Epithelial cell of proximal tubule (primary cell): ENCODE results near the gene ADARB2. TPM values are rescaled to one million over a fixed set of nuclear protein-coding genes. Genes with fewer than 3 reads are reported as not detected.

Source experiments
- DNase-seq: peaks from one replicate; pipeline ENCODE4 v3.0.0-alpha.2; 2011; ENCODE audit warnings: low read depth
- H3K4me3 ChIP-seq: 2 replicates; pipeline ENCODE4 v1.5.1; 2011; ENCODE audit warnings: low read depth, mild to moderate bottlenecking, low read length
- total RNA-seq: library from RNA; depleted of rRNA; stranded (reverse); fragments of >200 nt; gene quantifications from 2 replicates; pipeline ENCODE4 v1.2.3, GENCODE V29; 2015
- TF ChIP-seq, protein P1 (sequence below): conservative IDR thresholded peaks from 2 replicates; pipeline ENCODE4 v1.5.1; 2012; ENCODE audit warnings: low read depth, mild to moderate bottlenecking, low read length

Gene ADARB2
- total RNA-seq, 1 donor from 2014 or later: 0.63 TPM

- no peak overlapping the region for H3K4me3 ChIP-seq
- DNase-seq: no peak
- TF ChIP-seq, protein P1, sequence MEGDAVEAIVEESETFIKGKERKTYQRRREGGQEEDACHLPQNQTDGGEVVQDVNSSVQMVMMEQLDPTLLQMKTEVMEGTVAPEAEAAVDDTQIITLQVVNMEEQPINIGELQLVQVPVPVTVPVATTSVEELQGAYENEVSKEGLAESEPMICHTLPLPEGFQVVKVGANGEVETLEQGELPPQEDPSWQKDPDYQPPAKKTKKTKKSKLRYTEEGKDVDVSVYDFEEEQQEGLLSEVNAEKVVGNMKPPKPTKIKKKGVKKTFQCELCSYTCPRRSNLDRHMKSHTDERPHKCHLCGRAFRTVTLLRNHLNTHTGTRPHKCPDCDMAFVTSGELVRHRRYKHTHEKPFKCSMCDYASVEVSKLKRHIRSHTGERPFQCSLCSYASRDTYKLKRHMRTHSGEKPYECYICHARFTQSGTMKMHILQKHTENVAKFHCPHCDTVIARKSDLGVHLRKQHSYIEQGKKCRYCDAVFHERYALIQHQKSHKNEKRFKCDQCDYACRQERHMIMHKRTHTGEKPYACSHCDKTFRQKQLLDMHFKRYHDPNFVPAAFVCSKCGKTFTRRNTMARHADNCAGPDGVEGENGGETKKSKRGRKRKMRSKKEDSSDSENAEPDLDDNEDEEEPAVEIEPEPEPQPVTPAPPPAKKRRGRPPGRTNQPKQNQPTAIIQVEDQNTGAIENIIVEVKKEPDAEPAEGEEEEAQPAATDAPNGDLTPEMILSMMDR: no peak
Observed at GRCh38 chr10:1217661-1218060, 519.7 kb downstream of the ADARB2 start.

DNA sequence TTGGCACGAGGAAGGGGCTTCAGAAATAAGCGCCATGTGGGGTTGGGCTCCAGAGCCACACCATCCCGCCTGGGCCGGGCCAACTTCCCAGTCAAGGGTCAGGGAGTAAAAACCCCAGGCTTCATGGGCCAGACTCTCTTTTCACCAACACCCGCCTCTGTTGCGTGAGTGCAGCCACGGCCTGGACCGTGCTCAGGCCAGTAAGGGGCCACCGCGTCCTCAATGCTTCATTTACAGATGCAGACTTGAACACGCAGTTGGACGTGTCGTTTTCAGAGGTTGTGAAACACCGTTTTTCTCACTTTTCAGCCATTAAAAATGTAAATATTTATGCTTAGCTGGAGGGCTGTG is 520.1 kb downstream of the ADARB2 start:
- no peak overlapping the region for H3K4me3 ChIP-seq
- DNase-seq: no peak
- TF ChIP-seq, protein P1: no peak

GRCh38 chr10:1216574-1217236 is 520.6 kb downstream of the ADARB2 start:
- TF ChIP-seq, protein P1: no peak
- DNase-seq: no peak
- no peak overlapping the region for H3K4me3 ChIP-seq

- DNase-seq: no peak
- TF ChIP-seq, protein P1: no peak
- no peak overlapping the region for H3K4me3 ChIP-seq
Observed at GRCh38 chr10:1215862-1216573, 521.3 kb downstream of the ADARB2 start.

DNA sequence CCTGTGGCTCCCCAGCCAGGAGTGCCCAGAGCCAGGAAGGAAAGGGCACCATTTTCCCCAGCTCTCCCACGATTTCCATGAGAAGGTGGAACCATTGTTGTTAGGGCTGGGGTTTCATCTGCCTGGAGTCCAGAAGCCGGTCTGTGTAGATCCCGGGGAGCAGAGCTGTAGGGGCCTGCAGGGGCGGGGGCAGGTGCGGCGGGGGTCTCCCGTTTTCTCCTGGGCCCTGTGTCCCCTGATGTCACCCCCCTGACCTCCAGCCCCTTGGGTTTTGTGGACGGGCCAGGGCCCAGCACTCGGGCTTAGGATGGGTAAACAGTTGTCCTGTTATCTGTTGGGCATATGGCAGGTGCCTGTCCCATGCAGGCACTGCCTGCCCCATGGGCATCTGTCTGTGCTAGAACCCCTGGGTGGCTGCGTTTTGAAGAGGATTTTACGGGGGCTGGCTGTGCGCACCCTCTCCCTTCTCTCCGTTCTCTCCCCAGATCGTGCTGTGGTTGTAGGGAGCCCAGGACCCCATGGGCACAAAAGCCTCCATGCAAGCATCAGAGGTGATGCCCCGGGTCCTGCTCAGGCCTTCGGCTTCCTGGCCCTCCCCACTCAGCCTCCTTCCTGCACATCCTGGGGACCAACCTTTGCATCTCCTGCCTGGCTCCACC is 522.3 kb downstream of the ADARB2 start:
- TF ChIP-seq, protein P1: no peak
- no peak overlapping the region for H3K4me3 ChIP-seq
- no peak for DNase-seq

DNA sequence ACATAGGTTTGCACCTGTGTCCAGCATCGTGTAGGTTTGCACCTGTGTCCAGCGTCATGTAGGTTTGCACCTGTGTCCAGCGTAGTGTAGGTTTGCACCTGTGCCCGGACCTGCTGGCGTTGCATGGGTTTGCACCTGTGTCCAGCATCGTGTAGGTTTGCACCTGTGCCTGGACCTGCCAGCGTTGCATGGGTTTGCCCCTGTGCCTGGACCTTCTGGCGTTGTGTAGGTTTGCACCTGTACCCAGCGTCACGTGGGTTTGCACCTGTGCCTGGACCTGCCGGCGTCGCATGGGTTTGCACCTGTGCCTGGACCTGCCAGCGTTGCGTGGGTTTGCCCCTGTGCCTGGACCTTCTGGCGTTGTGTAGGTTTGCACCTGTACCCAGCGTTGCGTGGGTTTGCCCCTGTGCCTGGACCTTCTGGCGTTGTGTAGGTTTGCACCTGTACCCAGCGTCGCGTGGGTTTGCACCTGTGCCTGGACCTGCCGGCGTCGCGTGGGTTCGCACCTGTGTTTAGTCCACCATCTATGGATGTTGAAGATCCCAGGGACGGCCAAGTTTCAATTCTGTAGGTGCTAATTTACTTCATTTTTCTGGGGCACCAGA is 523.2 kb downstream of the ADARB2 start:
- no peak for DNase-seq
- no peak overlapping the region for H3K4me3 ChIP-seq
- TF ChIP-seq, protein P1: no peak
